H1 (cell line): ENCODE measurements around the gene ENOX2. TPM values are rescaled to one million over a fixed set of nuclear protein-coding genes. Genes with fewer than 3 reads are reported as not detected.

Experiments
- CTCF ChIA-PET: fragments of 300-600 bp; sonication (Branson Sonifier 250); formaldehyde crosslinking; loops from one replicate; lab custom pipeline; 2021; ENCODE audit not compliant: partially characterized antibody; lab: Charles Lee
- POLR2A ChIA-PET: fragments of 300-600 bp; sonication (Branson Sonifier 250); formaldehyde crosslinking; loops from one replicate; lab custom pipeline; 2021; ENCODE audit warnings: inconsistent platforms; ENCODE audit not compliant: partially characterized antibody; lab: Charles Lee
- DNase-seq, 2 experiments: peaks; one replicate each; pipeline versions ENCODE4 v3.0.0 to v3.0.0-alpha.2; 2010 to 2022; ENCODE audit warnings: low spot score in 2 of 2, low read depth in 1 of 2, mixed read lengths in 1 of 2
- FAIRE-seq: peaks from 2 replicates; lab custom pipeline; 2011; peaks lifted over from hg19 to GRCh38; lab: Jason Lieb, UNC
- H2AFZ ChIP-seq: 2 replicates; pipeline ENCODE4 v1.8.1; 2012; ENCODE audit warnings: low read length, inconsistent platforms
- H2AK5ac ChIP-seq: 2 replicates; pipeline ENCODE4 v1.6.1; 2013; ENCODE audit warnings: low read depth, low read length
- H2BK120ac ChIP-seq: replicated peaks from 2 replicates; pipeline ENCODE3; 2013; ENCODE audit warnings: low read depth, low read length, inconsistent platforms
- H2BK12ac ChIP-seq: 2 replicates; pipeline ENCODE4 v1.6.1; 2013; ENCODE audit warnings: low read depth, low read length
- H2BK15ac ChIP-seq: 2 replicates; pipeline ENCODE4 v1.6.1; 2013; ENCODE audit warnings: low read length
- H2BK20ac ChIP-seq: 2 replicates; pipeline ENCODE4 v1.6.1; 2013; ENCODE audit warnings: low read length
- H2BK5ac ChIP-seq: 2 replicates; pipeline ENCODE4 v1.6.1; 2013; ENCODE audit warnings: low read depth, low read length
- H3K14ac ChIP-seq: 2 replicates; pipeline ENCODE4 v1.6.1; 2013; ENCODE audit warnings: inconsistent platforms; ENCODE audit not compliant: insufficient read length
- H3K18ac ChIP-seq: 2 replicates; pipeline ENCODE4 v1.6.1; 2013; ENCODE audit warnings: low read length; ENCODE audit errors: extremely low read depth
- H3K23ac ChIP-seq: 2 replicates; pipeline ENCODE4 v1.6.1; 2013; ENCODE audit warnings: inconsistent platforms; ENCODE audit not compliant: insufficient read length
- H3K23me2 ChIP-seq: 2 replicates; pipeline ENCODE4 v1.6.1; 2013; ENCODE audit warnings: low read depth, low read length
- H3K27ac ChIP-seq: 2 replicates; pipeline ENCODE4 v1.6.1; 2011; ENCODE audit warnings: low read depth, low read length, inconsistent platforms
- H3K27me3 ChIP-seq, 4 experiments: replicated peaks in 1 of 4; 1 replicate in 1 of 4; 2 replicates in 3 of 4; pipeline versions ENCODE4 v1.6.1 to v1.8.1; 2011 to 2013; ENCODE audit warnings: low read length in 3 of 4, mild to moderate bottlenecking in 3 of 4, inconsistent platforms in 2 of 4, mixed read lengths in 2 of 4, moderate library complexity in 1 of 4; ENCODE audit not compliant: control insufficient read depth in 3 of 4, insufficient read depth in 3 of 4; ENCODE audit errors: extremely low read depth in 1 of 4
- H3K36me3 ChIP-seq, 4 experiments: 2 replicates each; pipeline versions ENCODE4 v1.6.1 to v1.8.1; 2011 to 2013; ENCODE audit warnings: mild to moderate bottlenecking in 4 of 4, low read length in 3 of 4, moderate library complexity in 2 of 4, control low read depth in 1 of 4, inconsistent platforms in 1 of 4; ENCODE audit not compliant: insufficient read depth in 4 of 4, control insufficient read depth in 2 of 4
- H3K4ac ChIP-seq: replicated peaks from 2 replicates; pipeline ENCODE3; 2013; ENCODE audit warnings: low read length, low read depth, mixed read lengths, inconsistent platforms; ENCODE audit not compliant: insufficient read length
- H3K4me1 ChIP-seq, 4 experiments: replicated peaks in 1 of 4; 1 replicate in 1 of 4; 2 replicates in 3 of 4; pipeline versions ENCODE4 v1.6.1 to v1.8.1; 2011 to 2013; ENCODE audit warnings: low read length in 3 of 4, inconsistent platforms in 2 of 4, mixed read lengths in 1 of 4; ENCODE audit not compliant: insufficient read depth in 4 of 4, control insufficient read depth in 3 of 4
- H3K4me2 ChIP-seq, 2 experiments: 2 replicates each; pipeline versions ENCODE4 v1.6.1 to v1.8.1; 2011 to 2013; ENCODE audit warnings: low read depth in 2 of 2, low read length in 2 of 2, control low read depth in 1 of 2, inconsistent platforms in 1 of 2, mild to moderate bottlenecking in 1 of 2; ENCODE audit not compliant: insufficient read depth in 1 of 2
- H3K4me3 ChIP-seq, 4 experiments: fragments of 200-600, 300-600 bp in 1 of 4; sonication (generic), shearing (Covaris generic), sonication (Bioruptor Twin) in 1 of 4; 2 replicates each; pipeline versions ENCODE4 v1.5.1 to v1.8.1; 2011 to 2016; ENCODE audit warnings: low read length in 4 of 4, low read depth in 3 of 4, control low read depth in 2 of 4, inconsistent platforms in 2 of 4, mild to moderate bottlenecking in 2 of 4, mixed read lengths in 1 of 4, moderate library complexity in 1 of 4; ENCODE audit not compliant: insufficient read depth in 2 of 4; ENCODE audit errors: extremely low read depth in 1 of 4
- H3K56ac ChIP-seq: replicated peaks from 2 replicates; pipeline ENCODE3; 2013; ENCODE audit warnings: low read depth, mild to moderate bottlenecking, mixed read lengths, low read length, inconsistent platforms; ENCODE audit not compliant: insufficient read length
- H3K79me1 ChIP-seq: 2 replicates; pipeline ENCODE4 v1.6.1; 2013; ENCODE audit warnings: low read depth, low read length, control low read depth
- H3K79me2 ChIP-seq, 2 experiments: 2 replicates each; pipeline versions ENCODE4 v1.6.1 to v1.8.1; 2012 to 2013; ENCODE audit warnings: low read length in 2 of 2, mild to moderate bottlenecking in 2 of 2, inconsistent platforms in 1 of 2; ENCODE audit not compliant: insufficient read depth in 2 of 2, control insufficient read depth in 1 of 2
- H3K9ac ChIP-seq, 4 experiments: replicated peaks in 1 of 4; 1 replicate in 1 of 4; 2 replicates in 3 of 4; pipeline versions ENCODE4 v1.6.1 to v1.8.1; 2011 to 2013; ENCODE audit warnings: low read depth in 3 of 4, low read length in 3 of 4, control low read depth in 2 of 4, mild to moderate bottlenecking in 2 of 4, moderate library complexity in 2 of 4, inconsistent platforms in 1 of 4; ENCODE audit errors: extremely low read depth in 1 of 4
- H3K9me3 ChIP-seq, 2 experiments: 2 replicates each; pipeline versions ENCODE4 v1.6.1 to v1.8.1; 2012 to 2013; ENCODE audit warnings: mild to moderate bottlenecking in 2 of 2, moderate library complexity in 2 of 2, control low read depth in 1 of 2, inconsistent platforms in 1 of 2, low read depth in 1 of 2, low read length in 1 of 2, mixed read lengths in 1 of 2; ENCODE audit not compliant: insufficient read depth in 2 of 2
- H4K20me1 ChIP-seq, 2 experiments: replicated peaks in 1 of 2; 2 replicates each; pipeline versions ENCODE3 to v1.8.1; 2011 to 2013; ENCODE audit warnings: inconsistent platforms in 2 of 2, low read length in 2 of 2, mild to moderate bottlenecking in 1 of 2; ENCODE audit not compliant: insufficient read depth in 2 of 2, control insufficient read depth in 1 of 2
- H4K5ac ChIP-seq: 2 replicates; pipeline ENCODE4 v1.6.1; 2013; ENCODE audit warnings: low read length, low read depth, mixed read lengths, inconsistent platforms; ENCODE audit not compliant: insufficient read length
- H4K8ac ChIP-seq: 2 replicates; pipeline ENCODE4 v1.8.0; 2013; ENCODE audit warnings: mild to moderate bottlenecking, moderate library complexity, low read length, inconsistent platforms; ENCODE audit not compliant: insufficient read depth; ENCODE audit errors: extremely low read depth
- H4K91ac ChIP-seq: replicated peaks from 2 replicates; pipeline ENCODE3; 2013; ENCODE audit warnings: low read length, mixed read lengths, inconsistent platforms; ENCODE audit not compliant: insufficient read length
- ASH2L ChIP-seq: fragments of 200-600, 300-600 bp; sonication (generic); IDR thresholded peaks from one replicate; pipeline ENCODE4 v1.7.1; 2017; ENCODE audit warnings: low read length
- EGR1 ChIP-seq: IDR thresholded peaks from 2 replicates; pipeline ENCODE4 v1.6.1; 2011; ENCODE audit warnings: low read depth, low read length, borderline replicate concordance
- EZH2 ChIP-seq: fragments of 200-600 bp; sonication (generic); IDR thresholded peaks from 2 replicates; pipeline ENCODE4 v1.7.1; 2012; ENCODE audit warnings: low read depth, mild to moderate bottlenecking, moderate library complexity, low read length, inconsistent platforms; ENCODE audit not compliant: severe bottlenecking
- GABPA ChIP-seq: IDR thresholded peaks from 2 replicates; pipeline ENCODE4 v1.6.1; 2011; ENCODE audit warnings: mild to moderate bottlenecking, low read length, moderate library complexity, borderline replicate concordance; ENCODE audit not compliant: insufficient read depth
- GTF2F1 ChIP-seq: IDR thresholded peaks from 2 replicates; pipeline ENCODE4 v1.6.1; 2012; ENCODE audit warnings: low read depth, low read length, improper control_type of control experiment, borderline replicate concordance
- MAX ChIP-seq: IDR thresholded peaks from 2 replicates; pipeline ENCODE4 v1.6.1; 2012; ENCODE audit warnings: inconsistent platforms
- PHF8 ChIP-seq: fragments of 200-600 bp; sonication (generic); conservative IDR thresholded peaks from 2 replicates; pipeline ENCODE4 v1.7.1; 2012; ENCODE audit warnings: low read depth, mild to moderate bottlenecking, inconsistent platforms, low read length, moderate library complexity
- RAD21 ChIP-seq, 2 experiments: IDR thresholded peaks in 1 of 2; conservative IDR thresholded peaks in 1 of 2; 2 replicates each; pipeline ENCODE4 v1.6.1; 2011; ENCODE audit warnings: low read depth in 2 of 2, low read length in 2 of 2, improper control_type of control experiment in 1 of 2, inconsistent platforms in 1 of 2, mild to moderate bottlenecking in 1 of 2, moderate library complexity in 1 of 2
- RBBP5 ChIP-seq: IDR thresholded peaks from 2 replicates; pipeline ENCODE4 v1.7.1; 2012; ENCODE audit warnings: low read depth, mild to moderate bottlenecking, inconsistent platforms, low read length, moderate library complexity, borderline replicate concordance
- SP4 ChIP-seq: IDR thresholded peaks from 2 replicates; pipeline ENCODE4 v1.6.1; 2012; ENCODE audit warnings: low read length, inconsistent platforms
- TEAD4 ChIP-seq: IDR thresholded peaks from 2 replicates; pipeline ENCODE4 v1.6.1; 2012; ENCODE audit warnings: low read depth, low read length, inconsistent platforms, mixed read lengths
- ZNF274 ChIP-seq: IDR thresholded peaks from 2 replicates; pipeline ENCODE4 v1.7.0; 2012; ENCODE audit warnings: low read length, borderline replicate concordance; ENCODE audit errors: extremely low read depth
- WGBS, 2 experiments: shearing (Covaris generic) in 1 of 2; methylation state at CpG; one replicate each; pipeline versions ENCODE4 v1.1.6 to v1.1.7; 2013 to 2015; ENCODE audit warnings: low lambda C conversion rate in 2 of 2, mixed read lengths in 2 of 2, inconsistent platforms in 1 of 2, low coverage in 1 of 2, missing lambda C conversion rate in 1 of 2; ENCODE audit not compliant: insufficient replicate concordance in 2 of 2, insufficient coverage in 1 of 2, insufficient read length in 1 of 2; ENCODE audit errors: extremely low coverage in 1 of 2, missing lambda C conversion rate in 1 of 2; 5-methylcytosine and 5-hydroxymethylcytosine counted together
- polyA plus RNA-seq, 7 experiments: library from polyadenylated mRNA; depleted of rRNA in 3 of 7; stranded (reverse) in 5 of 7; unstranded in 2 of 7; fragments of >200 nt in 5 of 7; fragments of 200-250 nt in 2 of 7; gene quantifications; 1 replicate in 5 of 7; 2 replicates in 1 of 7; 4 replicates in 1 of 7; pipeline versions ENCODE4 v1.2.1 to v1.2.3, GENCODE V29; 2011 to 2013; ENCODE audit warnings: missing spikeins in 2 of 7, mixed read lengths in 2 of 7
- total RNA-seq: library from RNA; stranded (reverse); fragmentation: NEBNext Ultra II Directional; extraction: Animal tissue kit (Norgen Biotek cat#: 25700); gene quantifications from 2 replicates; pipeline ENCODE4 v1.2.1, GENCODE V29; 2021
- TF ChIP-seq, protein P1 (sequence below): IDR thresholded peaks from 2 replicates; pipeline ENCODE4 v1.6.1; 2011; ENCODE audit warnings: low read depth, mild to moderate bottlenecking, low read length; ENCODE audit not compliant: insufficient read depth

The ENOX2 gene
- total and polyA plus RNA-seq, 2 of the 8 experiments (the other 6 are each of a cell fraction or from before 2014, with no cell fraction given), result 4.5 to 12.3 TPM

DNA sequence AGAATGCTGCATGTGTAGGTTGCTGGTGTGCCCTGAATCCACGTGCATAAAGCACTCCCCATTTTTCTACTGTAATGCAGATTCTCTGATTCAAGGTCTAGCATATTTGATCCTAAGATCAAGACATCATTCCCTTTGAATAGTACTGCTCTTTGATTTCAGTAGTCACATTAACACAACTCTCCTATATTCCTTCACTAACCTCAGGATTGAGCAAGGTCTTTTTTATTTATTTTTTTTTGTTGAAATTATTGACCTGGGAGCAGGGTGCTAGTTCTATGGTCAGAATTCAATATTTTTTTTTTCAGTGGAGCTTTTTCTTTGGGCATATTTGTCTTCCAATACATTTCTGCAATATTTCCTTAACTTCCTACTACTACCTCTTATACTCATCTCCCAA, 255.5 kb downstream of the ENOX2 start:
- Histone ChIP-seq H3K9me3 (no peaks in the 10 kb centered on the region), H3K4me3 (no peak overlapping the region), H2BK12ac (no peak overlapping the region), H2BK15ac (no peak overlapping the region), H3K9ac (no peak overlapping the region), H3K79me2 (no peaks in the 10 kb centered on the region), H2AK5ac (no peak overlapping the region), H3K27me3 (no peaks in the 10 kb centered on the region), H4K20me1 (no peaks in the 10 kb centered on the region), H2BK5ac (no peak overlapping the region), H4K8ac (no peak overlapping the region), H4K91ac (no peak overlapping the region), H2BK20ac (no peak overlapping the region), H3K23ac (no peak overlapping the region), H3K18ac (no peak overlapping the region), H3K4me2 (no peak overlapping the region), H2BK120ac (no peak overlapping the region), H3K27ac (no peak overlapping the region), H3K56ac (no peak overlapping the region), H3K36me3 (no peaks in the 10 kb centered on the region), H3K4me1 (no peaks in the 10 kb centered on the region), H3K23me2 (peaks cover 1% of the 10 kb centered on the region; the same call in 1 of the 2 replicates), H2AFZ (no peak overlapping the region), H3K14ac (no peak overlapping the region), H4K5ac (no peak overlapping the region), H3K79me1 (no peaks in the 10 kb centered on the region), H3K4ac (no peak overlapping the region)
- FAIRE-seq, result no peak
- DNase-seq, result no peak
- TF ChIP-seq RAD21 (IDR thresholded peaks at IDR 0.05 in 1 of 2, conservative IDR thresholded peaks at IDR 0.05 in 1 of 2; ENCODE audit: low read depth in 2 of 2, low read length in 2 of 2) (no peak), EGR1 (no peak), SP4 (no peak), EZH2 (no peak), ZNF274 (no peak), PHF8 (no peak), ASH2L (no peak), GTF2F1 (no peak), TEAD4 (no peak), GABPA (no peak), RBBP5 (no peak), MAX (no peak)
- TF ChIP-seq, protein P1, sequence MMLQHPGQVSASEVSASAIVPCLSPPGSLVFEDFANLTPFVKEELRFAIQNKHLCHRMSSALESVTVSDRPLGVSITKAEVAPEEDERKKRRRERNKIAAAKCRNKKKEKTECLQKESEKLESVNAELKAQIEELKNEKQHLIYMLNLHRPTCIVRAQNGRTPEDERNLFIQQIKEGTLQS, result no peak
- 100% methylated on average over 1 of the region's 1 CpG; no CpG with 5 or more reads in 1 of the 2 experiments for whole genome bisulfite sequencing, 2 experiments
- ChIA-PET POLR2A (no interaction called here), CTCF (no interaction called here)
